ENCODE data around the gene TJP1. TPM values are rescaled to one million over a fixed set of nuclear protein-coding genes. Genes with fewer than 3 reads are reported as not detected.
"Not testable (repeated sequence)": the region's sequence is repeated elsewhere in the genome, so short reads cannot be mapped to it uniquely, and the experiment has no call there.

Gene TJP1
- total and polyA plus RNA-seq, 9 donors: 36.0 to 57.6 (median 43.4) TPM

- Histone ChIP-seq H3K36me3 (ENCODE audit: control insufficient read depth, insufficient read depth, low read length) (no peaks in the 10 kb centered on the region), H3K9me3 (replicated peaks; ENCODE audit: control insufficient read depth, low read depth, low read length) (no peaks in the 10 kb centered on the region), H3K4me1 (ENCODE audit: control insufficient read depth, insufficient read depth, low read length) (peaks cover 4% of the 10 kb centered on the region), H3K27ac (ENCODE audit: low read length) (peak overlapping the region; percentile 89), H3K4me3 (ENCODE audit: low read length) (peak overlapping the region; percentile 75), H3K27me3 (ENCODE audit: control insufficient read depth, insufficient read depth, low read length) (no peaks in the 10 kb centered on the region)
- no peak for DNase-seq
- no CpG with 5 or more reads among the region's 9 CpGs for WGBS (ENCODE audit: insufficient coverage)
Observed at GRCh38 chr15:29820394-29821154, 1.7 kb downstream of the TJP1 start.

- Histone ChIP-seq H3K9me3 (replicated peaks; ENCODE audit: control insufficient read depth, low read depth, low read length) (no peaks in the 10 kb centered on the region), H3K27ac (ENCODE audit: low read length) (no peak overlapping the region), H3K4me3 (ENCODE audit: low read length) (peak overlapping the region; percentile 75), H3K27me3 (ENCODE audit: control insufficient read depth, insufficient read depth, low read length) (no peaks in the 10 kb centered on the region), H3K36me3 (ENCODE audit: control insufficient read depth, insufficient read depth, low read length) (no peaks in the 10 kb centered on the region), H3K4me1 (ENCODE audit: control insufficient read depth, insufficient read depth, low read length) (peaks cover 4% of the 10 kb centered on the region)
- DNase-seq: no peak
- WGBS (ENCODE audit: insufficient coverage): no CpG with 5 or more reads among the region's 4 CpGs
Observed at GRCh38 chr15:29819979-29820378, 2.3 kb downstream of the TJP1 start.

- peaks cover 4% of the 10 kb centered on the region for H3K4me1 ChIP-seq (ENCODE audit: control insufficient read depth, insufficient read depth, low read length)
- DNase-seq: no peak
- no peaks in the 10 kb centered on the region for H3K9me3 ChIP-seq (replicated peaks; ENCODE audit: control insufficient read depth, low read depth, low read length)
- 97% methylated on average over 9 of the region's 10 CpGs for WGBS (ENCODE audit: insufficient coverage)
- no peak overlapping the region for H3K27ac ChIP-seq (ENCODE audit: low read length)
- H3K36me3 ChIP-seq (ENCODE audit: control insufficient read depth, insufficient read depth, low read length): no peaks in the 10 kb centered on the region
- H3K4me3 ChIP-seq (ENCODE audit: low read length): no peak overlapping the region
- H3K27me3 ChIP-seq (ENCODE audit: control insufficient read depth, insufficient read depth, low read length): no peaks in the 10 kb centered on the region
Observed at GRCh38 chr15:29818141-29818540, 4.1 kb downstream of the TJP1 start.

DNA sequence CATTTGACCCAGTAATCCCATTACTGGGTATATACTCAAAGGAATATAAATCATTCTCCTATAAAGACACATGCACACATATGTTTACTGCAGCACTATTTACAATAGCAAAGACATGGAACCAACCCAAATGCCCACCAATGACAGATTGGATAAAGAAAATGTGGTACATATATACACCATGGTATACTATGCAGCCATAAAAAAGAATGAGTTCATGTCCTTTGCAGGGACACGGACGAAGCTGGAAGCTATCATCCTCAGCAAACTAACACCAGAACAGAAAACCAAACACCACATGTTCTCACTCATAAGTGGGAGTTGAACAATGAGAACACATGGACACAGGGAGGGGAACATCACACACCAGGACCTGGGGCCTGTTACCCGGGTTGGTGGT is 4.8 kb downstream of the TJP1 start:
- H3K4me1 ChIP-seq (ENCODE audit: control insufficient read depth, insufficient read depth, low read length); H3K36me3 ChIP-seq (ENCODE audit: control insufficient read depth, insufficient read depth, low read length); H3K27me3 ChIP-seq (ENCODE audit: control insufficient read depth, insufficient read depth, low read length); H3K27ac ChIP-seq (ENCODE audit: low read length); H3K9me3 ChIP-seq (replicated peaks; ENCODE audit: control insufficient read depth, low read depth, low read length); DNase-seq; H3K4me3 ChIP-seq (ENCODE audit: low read length): not testable (repeated sequence)
- WGBS (ENCODE audit: insufficient coverage): no CpG with 5 or more reads among the region's 3 CpGs

GRCh38 chr15:29815000-29815710 is 7.1 kb downstream of the TJP1 start:
- no peaks in the 10 kb centered on the region for H3K9me3 ChIP-seq (replicated peaks; ENCODE audit: control insufficient read depth, low read depth, low read length)
- H3K4me1 ChIP-seq (ENCODE audit: control insufficient read depth, insufficient read depth, low read length): peaks cover 2% of the 10 kb centered on the region
- H3K27ac ChIP-seq (ENCODE audit: low read length): no peak overlapping the region
- H3K4me3 ChIP-seq (ENCODE audit: low read length): no peak overlapping the region
- H3K36me3 ChIP-seq (ENCODE audit: control insufficient read depth, insufficient read depth, low read length): no peaks in the 10 kb centered on the region
- WGBS (ENCODE audit: insufficient coverage): no CpG with 5 or more reads among the region's 3 CpGs
- no peaks in the 10 kb centered on the region for H3K27me3 ChIP-seq (ENCODE audit: control insufficient read depth, insufficient read depth, low read length)
- no peak for DNase-seq

- Histone ChIP-seq H3K27ac (ENCODE audit: low read length) (no peak overlapping the region), H3K27me3 (ENCODE audit: control insufficient read depth, insufficient read depth, low read length) (no peaks in the 10 kb centered on the region), H3K4me3 (ENCODE audit: low read length) (no peak overlapping the region), H3K36me3 (ENCODE audit: control insufficient read depth, insufficient read depth, low read length) (no peaks in the 10 kb centered on the region), H3K4me1 (ENCODE audit: control insufficient read depth, insufficient read depth, low read length) (peaks cover 2% of the 10 kb centered on the region), H3K9me3 (replicated peaks; ENCODE audit: control insufficient read depth, low read depth, low read length) (no peaks in the 10 kb centered on the region)
- DNase-seq: no peak
Observed at GRCh38 chr15:29813009-29813408, 9.3 kb downstream of the TJP1 start.

DNA sequence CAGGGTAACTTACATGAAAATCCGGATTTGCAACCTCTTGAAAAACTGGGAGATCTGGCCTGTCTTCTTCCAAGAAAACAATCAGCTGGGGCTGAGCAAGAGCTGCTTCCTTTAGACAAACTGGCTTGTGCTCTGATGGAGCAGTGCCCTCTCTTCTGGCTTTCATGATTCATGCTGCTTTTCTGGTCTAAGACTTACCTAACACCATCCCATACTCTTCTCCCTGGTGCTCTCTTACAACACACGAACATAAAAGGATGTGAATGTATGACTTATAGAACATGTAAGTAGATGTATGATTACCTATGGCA is 9.9 kb downstream of the TJP1 start:
- no peak overlapping the region for H3K4me3 ChIP-seq (ENCODE audit: low read length)
- no peak overlapping the region for H3K27ac ChIP-seq (ENCODE audit: low read length)
- no peaks in the 10 kb centered on the region for H3K27me3 ChIP-seq (ENCODE audit: control insufficient read depth, insufficient read depth, low read length)
- WGBS (ENCODE audit: insufficient coverage): 78% methylated on average over 1 of the region's 2 CpGs
- no peak for DNase-seq
- H3K4me1 ChIP-seq (ENCODE audit: control insufficient read depth, insufficient read depth, low read length): peaks cover 2% of the 10 kb centered on the region
- no peaks in the 10 kb centered on the region for H3K36me3 ChIP-seq (ENCODE audit: control insufficient read depth, insufficient read depth, low read length)
- H3K9me3 ChIP-seq (replicated peaks; ENCODE audit: control insufficient read depth, low read depth, low read length): no peaks in the 10 kb centered on the region

GRCh38 chr15:29811691-29812383 is 10.4 kb downstream of the TJP1 start:
- Histone ChIP-seq H3K4me3 (ENCODE audit: low read length) (no peak overlapping the region), H3K4me1 (ENCODE audit: control insufficient read depth, insufficient read depth, low read length) (peaks cover 2% of the 10 kb centered on the region), H3K36me3 (ENCODE audit: control insufficient read depth, insufficient read depth, low read length) (no peaks in the 10 kb centered on the region), H3K27ac (ENCODE audit: low read length) (no peak overlapping the region), H3K27me3 (ENCODE audit: control insufficient read depth, insufficient read depth, low read length) (no peaks in the 10 kb centered on the region), H3K9me3 (replicated peaks; ENCODE audit: control insufficient read depth, low read depth, low read length) (no peaks in the 10 kb centered on the region)
- DNase-seq: no peak
- WGBS (ENCODE audit: insufficient coverage): no CpG with 5 or more reads among the region's 2 CpGs

- WGBS (ENCODE audit: insufficient coverage): 79% methylated on average over 2 of the region's 4 CpGs
- H3K27ac ChIP-seq (ENCODE audit: low read length): no peak overlapping the region
- DNase-seq: no peak
- no peaks in the 10 kb centered on the region for H3K36me3 ChIP-seq (ENCODE audit: control insufficient read depth, insufficient read depth, low read length)
- no peaks in the 10 kb centered on the region for H3K9me3 ChIP-seq (replicated peaks; ENCODE audit: control insufficient read depth, low read depth, low read length)
- no peaks in the 10 kb centered on the region for H3K27me3 ChIP-seq (ENCODE audit: control insufficient read depth, insufficient read depth, low read length)
- no peak overlapping the region for H3K4me3 ChIP-seq (ENCODE audit: low read length)
- peaks cover 3% of the 10 kb centered on the region for H3K4me1 ChIP-seq (ENCODE audit: control insufficient read depth, insufficient read depth, low read length)
Observed at GRCh38 chr15:29805708-29806104, 16.6 kb downstream of the TJP1 start.

- peak; percentile 75 for DNase-seq
- Histone ChIP-seq H3K9me3 (replicated peaks; ENCODE audit: control insufficient read depth, low read depth, low read length) (no peaks in the 10 kb centered on the region), H3K4me1 (ENCODE audit: control insufficient read depth, insufficient read depth, low read length) (peaks cover 3% of the 10 kb centered on the region), H3K36me3 (ENCODE audit: control insufficient read depth, insufficient read depth, low read length) (no peaks in the 10 kb centered on the region), H3K27ac (ENCODE audit: low read length) (no peak overlapping the region), H3K27me3 (ENCODE audit: control insufficient read depth, insufficient read depth, low read length) (no peaks in the 10 kb centered on the region), H3K4me3 (ENCODE audit: low read length) (no peak overlapping the region)
- WGBS (ENCODE audit: insufficient coverage): no CpG with 5 or more reads among the region's 1 CpG
Observed at GRCh38 chr15:29805043-29805707, 17.1 kb downstream of the TJP1 start.

Measured in muscle of leg (tissue), 11 donors.